ENCODE measurements around the gene RSPO1. TPM values are rescaled to one million over a fixed set of nuclear protein-coding genes. Genes with fewer than 3 reads are reported as not detected.
"Not testable (repeated sequence)": the region's sequence is repeated elsewhere in the genome, so short reads cannot be mapped to it uniquely, and the experiment has no call there.

The RSPO1 gene
- total RNA-seq, 1 experiment from 2014 or later = not detected

DNA sequence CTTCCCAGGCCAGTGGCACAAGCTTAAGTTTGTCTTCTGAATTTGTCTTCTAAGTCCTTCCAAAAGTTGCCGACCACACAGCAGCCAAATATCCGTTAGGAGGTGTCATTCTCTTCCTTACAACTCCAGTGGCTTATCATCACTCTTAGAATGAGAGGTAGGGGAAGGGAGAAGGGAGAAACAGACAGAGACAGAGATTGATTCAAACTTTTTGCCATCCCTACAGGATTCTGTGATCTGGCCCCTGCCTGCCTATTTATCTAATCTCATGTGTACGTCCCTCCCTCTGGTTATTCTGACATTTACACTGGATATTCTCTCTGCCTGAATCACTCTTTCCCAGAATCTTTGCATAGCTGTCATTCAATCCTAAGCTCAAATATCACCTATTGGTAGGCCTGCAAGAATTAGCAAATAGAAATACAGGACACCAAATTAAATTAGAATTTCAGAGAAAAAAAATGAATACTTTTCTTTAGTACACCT lies 38.5 kb downstream of the RSPO1 start:
- Histone ChIP-seq H3K27me3 (replicated peaks) (0 out of 2 replicates have a peak, but pooled peaks cover 6% of the 10 kb centered on the region), H3K4me3 (peak overlapping the region; percentile 67), H3K36me3 (peaks cover 35% of the 10 kb centered on the region), H3K9me3 (replicated peaks) (no peaks in the 10 kb centered on the region), H3K27ac (peak overlapping the region; percentile 63), H3K4me1 (replicated peaks) (peaks cover 11% of the 10 kb centered on the region)
- no peak for DNase-seq (ENCODE audit: low read depth in 1 of 2, low spot score in 2 of 2)

DNA sequence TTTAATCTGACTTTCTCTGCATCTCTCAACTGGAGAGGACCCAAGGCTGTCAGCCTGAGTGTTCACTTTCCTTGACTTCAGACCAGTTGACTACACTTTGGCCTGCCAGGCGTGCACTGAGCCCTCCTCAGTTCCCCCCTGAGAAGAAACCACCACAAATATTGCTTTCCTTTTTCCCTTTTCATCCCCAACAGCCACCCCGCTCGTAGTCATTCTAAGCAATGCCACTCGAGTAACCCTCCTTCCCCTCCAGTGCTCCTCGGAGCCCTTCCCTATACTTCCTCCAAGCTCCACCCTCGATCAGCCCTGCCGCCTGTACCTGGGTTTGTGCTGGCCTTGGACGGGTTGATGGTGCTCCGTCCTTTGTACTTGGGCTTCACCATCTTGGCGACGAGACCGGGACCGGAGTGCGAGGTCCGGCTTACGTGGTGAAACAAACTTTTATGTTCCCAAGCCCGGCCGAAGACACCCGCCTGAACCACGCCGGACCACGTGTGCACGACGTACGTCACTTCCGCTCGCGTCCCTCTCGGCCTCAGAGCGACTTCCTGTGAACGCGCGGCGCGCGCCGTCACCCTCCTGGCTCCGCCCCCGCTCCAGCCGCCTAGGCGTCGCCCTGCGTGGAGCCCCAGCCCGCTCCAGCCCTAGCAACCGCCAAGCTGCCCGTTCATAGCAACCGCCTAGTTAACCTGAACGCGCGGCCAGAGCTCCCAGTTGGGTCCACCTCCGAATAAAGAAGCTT lies 39.1 kb downstream of the RSPO1 start, which contains the start of gene GNL2:
TSS of gene GNL2 (minus strand) at position 498 of the 742 bp plus-strand sequence. CDS start at position 383, 115 bp downstream.
- Histone ChIP-seq H3K4me1 (replicated peaks) (peaks cover 11% of the 10 kb centered on the region), H3K4me3 (peak within 1 kb of the TSS; percentile 67), H3K36me3 (peaks cover 41% of the 10 kb centered on the region), H3K9me3 (replicated peaks) (no peaks in the 10 kb centered on the region), H3K27ac (peak within 1 kb of the TSS; percentile 63), H3K27me3 (replicated peaks) (0 out of 2 replicates have a peak, but pooled peaks cover 2% of the 10 kb centered on the region)
- DNase-seq (ENCODE audit: low read depth in 1 of 2, low spot score in 2 of 2) = peak; percentile 93 to 97

DNA sequence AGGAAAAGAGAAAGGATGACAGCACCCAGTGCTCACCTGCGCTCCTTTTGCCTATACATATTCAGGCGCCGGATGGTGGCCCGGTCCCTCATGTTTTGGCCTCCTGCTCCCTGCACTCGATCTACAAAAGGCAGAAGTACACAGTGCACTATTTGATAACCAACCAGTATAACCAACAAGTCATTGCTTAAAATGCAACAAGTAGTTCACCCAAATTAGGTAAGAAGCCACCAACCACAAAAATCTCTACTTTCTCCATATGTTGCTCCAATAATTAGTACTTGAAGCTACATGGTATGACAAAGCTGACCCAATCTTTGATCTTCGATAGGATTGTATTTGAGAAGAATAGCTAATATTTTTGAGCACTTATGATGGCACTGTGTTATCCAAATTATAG lies 41.0 kb downstream of the RSPO1 start:
- peaks cover 59% of the 10 kb centered on the region for H3K36me3 ChIP-seq
- H3K27ac ChIP-seq = no peak overlapping the region
- H3K27me3 ChIP-seq (replicated peaks) = 0 out of 2 replicates have a peak, but pooled peaks cover 2% of the 10 kb centered on the region

DNA sequence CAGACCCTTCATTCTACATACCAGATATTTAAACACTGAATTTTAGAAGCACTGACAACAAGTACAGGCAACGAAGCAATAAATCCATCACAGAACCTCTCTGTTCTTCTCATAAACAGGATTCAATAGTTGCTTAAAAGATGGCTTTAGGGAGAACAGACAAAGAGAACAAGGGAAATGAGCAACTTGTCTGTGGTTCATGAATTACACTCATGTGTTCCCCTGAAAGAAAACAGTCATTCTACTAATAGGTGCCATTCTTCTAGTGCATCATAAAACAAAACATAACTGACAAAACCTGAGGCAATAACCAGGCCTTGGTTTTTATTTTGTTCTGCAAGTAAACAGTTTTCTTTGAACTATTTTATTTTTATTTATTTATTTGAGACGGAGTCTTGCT lies 45.8 kb downstream of the RSPO1 start:
- Histone ChIP-seq H3K9me3 (replicated peaks) (no peaks in the 10 kb centered on the region), H3K4me3 (no peak overlapping the region), H3K27ac (no peak overlapping the region), H3K4me1 (replicated peaks) (no peaks in the 10 kb centered on the region), H3K36me3 (peaks cover 88% of the 10 kb centered on the region), H3K27me3 (replicated peaks) (no peaks in the 10 kb centered on the region)
- DNase-seq (ENCODE audit: low read depth in 1 of 2, low spot score in 2 of 2) = no peak

More for the DNA sequence above, 41.0 kb downstream of the RSPO1 start:
- Histone ChIP-seq H3K9me3 (replicated peaks) (no peaks in the 10 kb centered on the region), H3K4me1 (replicated peaks) (peaks cover 11% of the 10 kb centered on the region), H3K4me3 (no peak overlapping the region)
- DNase-seq (ENCODE audit: low read depth in 1 of 2, low spot score in 2 of 2) = no peak

DNA sequence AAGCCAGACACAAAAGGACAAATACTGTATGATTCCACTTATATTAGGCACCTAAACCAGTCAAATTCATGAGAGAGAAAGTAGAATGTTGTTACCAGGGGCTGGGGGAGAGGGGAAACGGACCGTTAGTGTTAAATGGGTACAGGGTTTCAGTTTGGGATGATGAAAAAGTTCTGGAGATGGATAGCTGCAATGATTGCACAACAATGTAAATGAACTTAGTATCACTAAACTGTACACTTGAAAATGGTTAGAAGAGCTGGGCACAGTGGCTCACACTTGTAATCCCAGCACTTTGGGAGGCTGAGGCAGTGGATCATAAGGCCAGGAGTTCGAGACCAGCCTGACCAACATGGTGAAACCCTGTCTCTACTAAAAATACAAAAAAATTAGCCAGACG lies 50.1 kb downstream of the RSPO1 start:
- peaks cover 89% of the 10 kb centered on the region for H3K36me3 ChIP-seq
- H3K4me1 ChIP-seq (replicated peaks); H3K4me3 ChIP-seq; H3K9me3 ChIP-seq (replicated peaks); H3K27ac ChIP-seq; DNase-seq (ENCODE audit: low read depth in 1 of 2, low spot score in 2 of 2); H3K27me3 ChIP-seq (replicated peaks): not testable (repeated sequence)

DNA sequence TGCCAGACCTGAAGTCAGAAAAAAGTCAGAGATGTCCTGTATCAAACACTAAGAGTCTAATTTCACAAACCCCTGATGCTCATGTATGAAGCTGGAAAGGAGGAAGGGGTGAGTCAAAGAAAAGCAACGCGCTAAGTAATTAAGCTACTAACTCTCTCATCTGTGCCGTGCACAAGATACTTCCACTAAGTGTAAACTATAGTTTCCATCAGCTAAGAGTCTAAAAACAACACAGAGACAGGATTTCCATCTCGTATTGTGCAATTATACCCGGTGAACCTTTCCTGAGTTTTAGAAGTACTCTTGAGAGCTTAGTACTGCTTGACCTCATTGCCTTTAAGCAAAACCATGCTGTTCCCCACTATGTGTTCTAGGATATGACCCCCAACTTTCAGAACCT lies 59.0 kb downstream of the RSPO1 start:
- Histone ChIP-seq H3K9me3 (replicated peaks) (0 out of 2 replicates have a peak, but pooled peaks cover 4% of the 10 kb centered on the region), H3K27ac (peak overlapping the region; percentile 31), H3K36me3 (peaks cover 94% of the 10 kb centered on the region), H3K27me3 (replicated peaks) (no peaks in the 10 kb centered on the region), H3K4me1 (replicated peaks) (peaks cover 33% of the 10 kb centered on the region), H3K4me3 (no peak overlapping the region)
- no peak for DNase-seq (ENCODE audit: low read depth in 1 of 2, low spot score in 2 of 2)

DNA sequence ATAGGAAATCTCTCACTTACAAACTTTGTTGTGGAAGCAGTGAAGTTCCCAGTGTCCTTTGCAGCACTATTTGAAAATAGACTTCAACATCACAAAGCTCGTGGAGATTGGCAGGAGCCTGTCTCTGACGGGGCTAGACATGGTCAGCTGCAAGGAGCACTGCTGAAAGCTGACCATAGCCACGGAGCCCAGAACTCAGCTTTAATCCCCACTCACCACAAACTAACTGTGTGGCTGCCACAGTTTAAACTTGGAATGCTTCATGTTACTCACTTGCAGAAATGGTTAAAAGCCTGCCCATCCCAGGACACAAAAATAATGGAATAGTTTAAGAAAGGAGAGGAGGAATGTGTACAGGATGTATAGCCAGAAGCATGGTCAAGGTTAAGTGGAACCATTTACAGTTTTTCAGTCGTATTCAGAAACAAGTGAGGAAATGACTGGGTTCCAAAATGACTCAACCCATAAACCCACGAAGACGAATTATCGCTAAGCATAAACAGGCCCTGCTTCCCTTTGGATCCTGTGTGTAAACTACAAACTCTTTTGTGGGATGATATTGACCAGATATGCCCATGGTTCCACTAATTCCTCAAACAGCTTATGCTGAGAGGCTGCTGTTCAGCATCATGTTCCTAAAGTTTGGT lies 59.7 kb downstream of the RSPO1 start:
- 0 out of 2 replicates have a peak, but pooled peaks cover 4% of the 10 kb centered on the region for H3K9me3 ChIP-seq (replicated peaks)
- no peak overlapping the region for H3K4me3 ChIP-seq
- peaks cover 94% of the 10 kb centered on the region for H3K36me3 ChIP-seq
- peak overlapping the region; percentile 31 for H3K27ac ChIP-seq
- DNase-seq (ENCODE audit: low read depth in 1 of 2, low spot score in 2 of 2) = peak in 1 of 2 experiments; percentile 36
- peaks cover 33% of the 10 kb centered on the region for H3K4me1 ChIP-seq (replicated peaks)
- H3K27me3 ChIP-seq (replicated peaks) = no peaks in the 10 kb centered on the region

DNA sequence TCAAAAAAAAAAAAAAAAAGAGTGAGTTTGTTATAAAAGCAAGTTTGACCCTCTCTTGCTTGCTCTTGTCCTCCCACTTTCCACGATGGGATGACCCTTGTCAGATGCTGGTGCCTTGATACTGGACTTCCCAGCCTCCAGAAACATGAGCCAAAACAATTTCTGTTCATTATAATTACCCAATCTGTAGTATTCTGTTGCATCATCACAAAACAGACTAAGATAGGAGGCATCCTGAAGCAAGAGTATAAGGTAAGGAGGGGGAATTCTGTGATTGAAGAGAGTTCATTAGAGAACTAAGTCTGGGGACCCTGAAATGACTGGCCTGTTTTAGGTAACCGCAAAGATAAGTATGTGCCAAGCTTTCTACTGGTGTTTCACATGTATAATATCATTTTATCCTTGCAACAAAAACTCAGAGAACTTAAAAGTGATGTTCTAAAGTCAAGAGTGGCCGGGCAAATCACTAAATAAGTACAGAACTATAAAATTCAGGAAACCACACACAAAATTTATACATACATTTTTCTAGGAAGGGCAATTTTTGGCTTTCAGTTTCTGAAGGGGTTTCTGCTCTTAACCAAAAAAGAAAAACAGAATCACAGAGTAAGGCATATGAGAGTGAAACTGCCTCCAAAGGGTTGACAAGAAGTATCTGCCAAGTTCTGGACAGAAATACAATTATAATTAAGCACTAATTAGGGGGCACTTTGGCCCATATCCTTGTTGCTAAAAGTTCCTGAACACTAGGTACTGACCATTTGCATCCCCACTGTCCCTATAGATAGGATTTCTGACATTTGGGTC lies 64.0 kb downstream of the RSPO1 start:
- peaks cover 100% of the 10 kb centered on the region for H3K36me3 ChIP-seq
- no peak overlapping the region for H3K27ac ChIP-seq
- DNase-seq (ENCODE audit: low read depth in 1 of 2, low spot score in 2 of 2) = no peak
- H3K4me3 ChIP-seq = no peak overlapping the region
- H3K9me3 ChIP-seq (replicated peaks) = no peaks in the 10 kb centered on the region
- H3K27me3 ChIP-seq (replicated peaks) = no peaks in the 10 kb centered on the region
- peaks cover 15% of the 10 kb centered on the region for H3K4me1 ChIP-seq (replicated peaks)

DNA sequence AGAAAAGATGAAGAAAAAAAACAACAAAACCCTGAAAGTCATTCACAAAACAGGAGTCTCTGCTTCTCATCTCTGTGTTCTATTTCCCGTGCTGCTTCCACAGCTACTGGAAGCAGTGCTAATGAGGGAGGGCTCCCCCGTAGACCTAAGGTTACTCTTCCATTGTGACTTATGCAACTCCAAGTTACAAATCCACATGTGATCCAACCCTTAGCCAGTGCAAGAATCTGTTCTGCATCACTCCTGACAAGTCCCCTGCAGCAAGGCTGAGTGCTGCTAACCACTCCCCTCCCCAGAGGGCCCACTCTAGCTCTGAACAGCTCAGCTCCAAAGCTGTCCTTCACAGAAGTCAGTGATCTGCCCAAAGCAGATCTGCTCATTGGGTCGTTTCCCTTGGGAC lies 67.7 kb downstream of the RSPO1 start:
- no peaks in the 10 kb centered on the region for H3K4me1 ChIP-seq (replicated peaks)
- H3K4me3 ChIP-seq = no peak overlapping the region
- peaks cover 75% of the 10 kb centered on the region for H3K36me3 ChIP-seq
- H3K27me3 ChIP-seq (replicated peaks) = no peaks in the 10 kb centered on the region
- H3K27ac ChIP-seq = no peak overlapping the region
- H3K9me3 ChIP-seq (replicated peaks) = no peaks in the 10 kb centered on the region
- DNase-seq (ENCODE audit: low read depth in 1 of 2, low spot score in 2 of 2) = no peak

DNA sequence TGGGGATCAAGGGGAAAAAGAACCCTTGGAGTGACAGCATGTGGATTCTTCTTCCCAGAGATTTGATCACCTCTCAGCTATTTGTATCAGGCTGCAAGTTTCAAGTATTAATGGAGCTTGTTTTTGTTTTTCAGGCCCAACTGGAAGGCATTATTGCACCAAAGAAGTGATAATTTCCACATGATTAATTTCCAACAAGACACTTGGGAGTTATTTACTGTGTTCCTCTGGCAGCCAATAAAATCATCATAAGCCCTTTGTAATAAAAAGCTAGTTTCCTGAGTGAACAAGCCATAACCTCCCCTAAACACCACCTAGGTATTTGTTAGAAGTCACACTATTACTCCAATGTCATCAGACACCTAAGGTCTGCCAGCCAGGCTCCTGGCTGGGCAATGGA lies 69.8 kb downstream of the RSPO1 start:
- DNase-seq (ENCODE audit: low read depth in 1 of 2, low spot score in 2 of 2) = no peak
- Histone ChIP-seq H3K27ac (no peak overlapping the region), H3K4me1 (replicated peaks) (no peaks in the 10 kb centered on the region), H3K27me3 (replicated peaks) (no peaks in the 10 kb centered on the region), H3K4me3 (no peak overlapping the region), H3K9me3 (replicated peaks) (no peaks in the 10 kb centered on the region), H3K36me3 (peaks cover 54% of the 10 kb centered on the region)

DNA sequence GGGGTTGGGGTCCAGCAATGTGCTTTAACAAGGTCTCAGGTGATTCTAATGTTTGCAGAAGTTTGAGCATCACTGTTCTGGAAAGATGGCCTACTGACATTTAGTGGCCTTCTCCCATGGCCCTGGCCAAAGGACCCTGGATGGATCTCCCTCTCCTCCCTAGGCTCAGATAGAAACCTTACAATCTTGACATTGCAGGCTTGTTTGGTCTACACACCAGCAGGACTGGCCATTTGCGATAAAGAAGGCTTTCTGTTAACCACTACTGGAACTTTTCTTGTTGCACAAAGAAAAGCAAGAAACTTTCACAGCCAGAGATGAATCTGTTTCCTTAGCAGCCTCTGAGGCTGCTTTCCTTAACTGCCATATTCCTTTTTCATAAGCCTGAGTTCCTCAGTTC lies 71.7 kb downstream of the RSPO1 start:
- Histone ChIP-seq H3K4me3 (no peak overlapping the region), H3K27me3 (replicated peaks) (no peaks in the 10 kb centered on the region), H3K4me1 (replicated peaks) (no peaks in the 10 kb centered on the region), H3K36me3 (peaks cover 35% of the 10 kb centered on the region), H3K9me3 (replicated peaks) (no peaks in the 10 kb centered on the region), H3K27ac (no peak overlapping the region)
- no peak for DNase-seq (ENCODE audit: low read depth in 1 of 2, low spot score in 2 of 2)
